K562 (cell line): Measurements from ENCODE around the gene FN3KRP. TPM values are rescaled to one million over a fixed set of nuclear protein-coding genes. Genes with fewer than 3 reads are reported as not detected.

Source experiments
- BCL6 ChIP-seq: fragments of 250-450 bp; sonication (Bioruptor Pico); IDR thresholded peaks from 2 replicates; pipeline ENCODE4 v1.4.0; 2020
- BDP1 ChIP-seq: IDR thresholded peaks from 3 replicates; pipeline ENCODE4 v1.6.1; 2011; ENCODE audit not compliant: insufficient read length, insufficient read depth
- C11orf30 ChIP-seq: fragments of 450-650 bp; IDR thresholded peaks from 2 replicates; pipeline ENCODE4 v1.6.1; 2016; ENCODE audit warnings: low read depth, mild to moderate bottlenecking
- ELK3 ChIP-seq: fragments of 450-650 bp; formaldehyde crosslinking; IDR thresholded peaks from 2 replicates; pipeline ENCODE4 v1.4.0; 2020; ENCODE audit warnings: mild to moderate bottlenecking
- FOXK1 ChIP-seq: sonication (generic); formaldehyde crosslinking; IDR thresholded peaks from 2 replicates; pipeline ENCODE4 v1.8.0; 2022; ENCODE audit warnings: missing genetic modification reagents, mild to moderate bottlenecking, borderline replicate concordance
- KLF16 ChIP-seq: IDR thresholded peaks from 2 replicates; pipeline ENCODE4 v1.6.1; 2016; ENCODE audit warnings: antibody characterized with exemption
- MED1 ChIP-seq: sonication (generic); formaldehyde crosslinking; IDR thresholded peaks from 2 replicates; pipeline ENCODE4 v1.8.1; 2023; ENCODE audit warnings: missing genetic modification reagents, borderline replicate concordance
- POLR2G ChIP-seq: fragments of 200-400 bp; formaldehyde crosslinking; IDR thresholded peaks from 2 replicates; pipeline ENCODE4 v1.6.1; 2017; ENCODE audit warnings: low read depth, mild to moderate bottlenecking, antibody characterized with exemption, low read length, moderate library complexity
- ZFP36 ChIP-seq: fragments of 150-350 bp; IDR thresholded peaks from 2 replicates; pipeline ENCODE4 v1.6.1; 2018; ENCODE audit warnings: low read length, low read depth; ENCODE audit not compliant: partially characterized antibody
- ZNF197 ChIP-seq: fragments of 200-800 bp; sonication (Bioruptor generic); IDR thresholded peaks from 2 replicates; pipeline ENCODE4 v1.6.1; 2016; ENCODE audit warnings: low read depth, missing genetic modification characterization, missing compliant biosample characterization
- ZNF212 ChIP-seq: fragments of 450-650 bp; formaldehyde crosslinking; IDR thresholded peaks from 2 replicates; pipeline ENCODE4 v1.4.0; 2020; ENCODE audit warnings: mild to moderate bottlenecking
- ZNF76 ChIP-seq: fragments of 250-450 bp; sonication (Bioruptor Pico); IDR thresholded peaks from 2 replicates; pipeline ENCODE4 v1.4.0; 2020; ENCODE audit warnings: mild to moderate bottlenecking, moderate library complexity, borderline replicate concordance
- polyA plus RNA-seq, 8 experiments: library from polyadenylated mRNA; depleted of rRNA in 4 of 8; stranded (reverse) in 5 of 8; unstranded in 3 of 8; fragments of >200 nt; fragmentation: Nextera tagmentation in 2 of 8; fragmentation: Illumina TruSeq in 1 of 8; extraction: Ambion mirVana in 2 of 8; extraction: Trizol in 1 of 8; gene quantifications; 2 replicates each; pipeline versions ENCODE4 v1.2.1 to v1.2.3, GENCODE V29; 2011 to 2014; ENCODE audit warnings: inconsistent platforms in 1 of 8, missing spikeins in 1 of 8
- total RNA-seq, 7 experiments: library from RNA; depleted of rRNA in 6 of 7; stranded (reverse); fragments of >200 nt in 6 of 7; fragmentation: Illumina TruSeq in 2 of 7; extraction: Trizol in 2 of 7; gene quantifications; 2 replicates each; pipeline versions ENCODE4 v1.2.1 to v1.2.3, GENCODE V29; 2011 to 2021; ENCODE audit warnings: low replicate concordance in 1 of 7
- TF ChIP-seq, protein P1 (sequence below): sonication (generic); formaldehyde crosslinking; IDR thresholded peaks from 2 replicates; pipeline ENCODE4 v1.8.0; 2022; ENCODE audit warnings: mild to moderate bottlenecking, low read depth, missing genetic modification reagents
- TF ChIP-seq, protein P2 (sequence below): sonication (generic); formaldehyde crosslinking; IDR thresholded peaks from 2 replicates; pipeline ENCODE4 v1.5.0; 2020; ENCODE audit warnings: missing genetic modification reagents
- TF ChIP-seq, protein P3 (sequence below), 2 experiments: fragments of 450-650 bp in 1 of 2; sonication (generic) in 1 of 2; formaldehyde crosslinking in 1 of 2; IDR thresholded peaks; 2 replicates each; pipeline versions ENCODE4 v1.7.1 to v1.9.0; 2016 to 2022; ENCODE audit warnings: inconsistent platforms in 1 of 2, mild to moderate bottlenecking in 1 of 2, missing genetic modification reagents in 1 of 2

Gene FN3KRP
- total and polyA plus RNA-seq, 9 of the 15 experiments (the other 6 are each of a cell fraction or from before 2014, with no cell fraction given) = 2.0 to 32.1 (median 24.9) TPM

DNA sequence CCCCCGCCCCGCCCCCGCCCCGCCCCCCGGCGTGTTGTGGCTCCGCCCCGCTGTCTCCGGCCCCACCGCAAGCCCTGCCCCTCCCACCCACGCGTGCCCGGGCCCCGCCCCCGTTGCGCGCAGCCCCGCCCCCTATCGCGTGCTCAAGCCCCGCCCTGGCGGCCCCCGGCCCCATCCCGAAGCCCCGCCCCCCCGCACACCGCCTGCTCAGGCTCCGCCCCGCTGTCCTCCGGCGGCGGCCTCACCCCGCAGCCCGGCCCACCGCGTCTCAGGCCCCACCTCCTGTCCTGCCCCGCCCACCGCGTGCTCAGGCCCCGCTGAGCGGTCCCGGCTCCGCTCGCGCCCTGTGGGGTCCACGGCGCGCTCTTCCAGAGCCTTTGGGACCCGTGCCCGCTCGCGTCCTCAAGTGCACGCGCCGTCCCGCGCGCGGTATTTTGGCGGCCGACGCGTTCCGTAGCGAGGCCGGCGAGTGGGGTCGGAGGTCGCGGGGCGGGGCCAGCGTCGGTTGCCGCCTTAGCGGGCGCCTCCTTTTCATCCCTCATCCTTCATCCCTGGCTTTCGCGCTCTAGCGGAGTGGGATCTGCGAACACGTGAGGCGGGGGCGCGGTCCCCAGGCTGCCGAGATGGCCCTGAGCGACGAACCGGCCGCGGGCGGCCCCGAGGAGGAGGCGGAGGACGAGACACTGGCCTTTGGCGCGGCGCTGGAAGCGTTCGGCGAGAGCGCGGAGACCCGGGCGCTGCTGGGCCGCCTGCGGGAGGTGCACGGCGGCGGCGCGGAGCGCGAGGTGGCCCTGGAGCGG, 35.3 kb downstream of the FN3KRP start, which contains the start of gene TBCD (continued):
- TF ChIP-seq, protein P1, sequence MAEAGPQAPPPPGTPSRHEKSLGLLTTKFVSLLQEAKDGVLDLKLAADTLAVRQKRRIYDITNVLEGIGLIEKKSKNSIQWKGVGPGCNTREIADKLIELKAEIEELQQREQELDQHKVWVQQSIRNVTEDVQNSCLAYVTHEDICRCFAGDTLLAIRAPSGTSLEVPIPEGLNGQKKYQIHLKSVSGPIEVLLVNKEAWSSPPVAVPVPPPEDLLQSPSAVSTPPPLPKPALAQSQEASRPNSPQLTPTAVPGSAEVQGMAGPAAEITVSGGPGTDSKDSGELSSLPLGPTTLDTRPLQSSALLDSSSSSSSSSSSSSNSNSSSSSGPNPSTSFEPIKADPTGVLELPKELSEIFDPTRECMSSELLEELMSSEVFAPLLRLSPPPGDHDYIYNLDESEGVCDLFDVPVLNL = peak; percentile 41; the same call in 1 of the 2 replicates
- TF ChIP-seq KLF16 (peak; percentile 75), ELK3 (CRISPR knock-in tag) (no peak), BCL6 (CRISPR knock-in tag) (no peak), ZNF197 (0 out of 2 replicates have a peak, but pooled peaks have one; percentile 58), FOXK1 (CRISPR knock-in tag) (no peak), C11orf30 (peak; percentile 56), BDP1 (no peak), ZNF76 (0 out of 2 replicates have a peak, but pooled peaks have one; percentile 23), ZNF212 (CRISPR knock-in tag) (no peak), POLR2G (peak; percentile 87), MED1 (CRISPR knock-in tag) (no peak), ZFP36 (peak; percentile 10)
- TF ChIP-seq, protein P2, sequence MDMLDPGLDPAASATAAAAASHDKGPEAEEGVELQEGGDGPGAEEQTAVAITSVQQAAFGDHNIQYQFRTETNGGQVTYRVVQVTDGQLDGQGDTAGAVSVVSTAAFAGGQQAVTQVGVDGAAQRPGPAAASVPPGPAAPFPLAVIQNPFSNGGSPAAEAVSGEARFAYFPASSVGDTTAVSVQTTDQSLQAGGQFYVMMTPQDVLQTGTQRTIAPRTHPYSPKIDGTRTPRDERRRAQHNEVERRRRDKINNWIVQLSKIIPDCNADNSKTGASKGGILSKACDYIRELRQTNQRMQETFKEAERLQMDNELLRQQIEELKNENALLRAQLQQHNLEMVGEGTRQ (CRISPR knock-in tag) = peak; percentile 41; the same call in 1 of the 2 replicates
- TF ChIP-seq, protein P3, sequence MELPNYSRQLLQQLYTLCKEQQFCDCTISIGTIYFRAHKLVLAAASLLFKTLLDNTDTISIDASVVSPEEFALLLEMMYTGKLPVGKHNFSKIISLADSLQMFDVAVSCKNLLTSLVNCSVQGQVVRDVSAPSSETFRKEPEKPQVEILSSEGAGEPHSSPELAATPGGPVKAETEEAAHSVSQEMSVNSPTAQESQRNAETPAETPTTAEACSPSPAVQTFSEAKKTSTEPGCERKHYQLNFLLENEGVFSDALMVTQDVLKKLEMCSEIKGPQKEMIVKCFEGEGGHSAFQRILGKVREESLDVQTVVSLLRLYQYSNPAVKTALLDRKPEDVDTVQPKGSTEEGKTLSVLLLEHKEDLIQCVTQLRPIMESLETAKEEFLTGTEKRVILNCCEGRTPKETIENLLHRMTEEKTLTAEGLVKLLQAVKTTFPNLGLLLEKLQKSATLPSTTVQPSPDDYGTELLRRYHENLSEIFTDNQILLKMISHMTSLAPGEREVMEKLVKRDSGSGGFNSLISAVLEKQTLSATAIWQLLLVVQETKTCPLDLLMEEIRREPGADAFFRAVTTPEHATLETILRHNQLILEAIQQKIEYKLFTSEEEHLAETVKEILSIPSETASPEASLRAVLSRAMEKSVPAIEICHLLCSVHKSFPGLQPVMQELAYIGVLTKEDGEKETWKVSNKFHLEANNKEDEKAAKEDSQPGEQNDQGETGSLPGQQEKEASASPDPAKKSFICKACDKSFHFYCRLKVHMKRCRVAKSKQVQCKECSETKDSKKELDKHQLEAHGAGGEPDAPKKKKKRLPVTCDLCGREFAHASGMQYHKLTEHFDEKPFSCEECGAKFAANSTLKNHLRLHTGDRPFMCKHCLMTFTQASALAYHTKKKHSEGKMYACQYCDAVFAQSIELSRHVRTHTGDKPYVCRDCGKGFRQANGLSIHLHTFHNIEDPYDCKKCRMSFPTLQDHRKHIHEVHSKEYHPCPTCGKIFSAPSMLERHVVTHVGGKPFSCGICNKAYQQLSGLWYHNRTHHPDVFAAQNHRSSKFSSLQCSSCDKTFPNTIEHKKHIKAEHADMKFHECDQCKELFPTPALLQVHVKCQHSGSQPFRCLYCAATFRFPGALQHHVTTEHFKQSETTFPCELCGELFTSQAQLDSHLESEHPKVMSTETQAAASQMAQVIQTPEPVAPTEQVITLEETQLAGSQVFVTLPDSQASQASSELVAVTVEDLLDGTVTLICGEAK (IDR thresholded peaks at IDR 0.05) = peak; percentile 18; the same call in 1 of the 2 replicates
- TF ChIP-seq, protein P3 (CRISPR knock-in tag; IDR thresholded peaks at IDR 0.05) = no peak
